IMR-90 (cell line): ENCODE data around the gene UBA7. TPM values are rescaled to one million over a fixed set of nuclear protein-coding genes. Genes with fewer than 3 reads are reported as not detected.

Experiments
- ATAC-seq: fragments of 200-7000 bp; cut with Tn5 transposase; 2 replicates; pipeline ENCODE4 v1.9.1; 2020; ENCODE audit warnings: low read depth, mild to moderate bottlenecking, moderate library complexity
- BruUV-seq: library from RNA; stranded (reverse); fragments of 400-500 nt; replicated peaks from 2 replicates; lab custom pipeline; 2021; lab: Mats Ljungman, UMichigan
- CTCF ChIA-PET: fragments of 300-600 bp; formaldehyde crosslinking; extraction: SDS; loops from one replicate; lab custom pipeline; 2021; ENCODE audit warnings: antibody characterized with exemption; lab: Yijun Ruan, JAX
- POLR2A ChIA-PET: fragments of 300-600 bp; sonication (Branson Sonifier 250); formaldehyde crosslinking; loops from one replicate; lab custom pipeline; 2022; ENCODE audit warnings: antibody characterized with exemption; ENCODE audit not compliant: unreplicated experiment; lab: Charles Lee
- DNase-seq: peaks from one replicate; pipeline ENCODE4 v3.0.0; 2013
- H2AFZ ChIP-seq: replicated peaks from 2 replicates; pipeline ENCODE3; 2013; ENCODE audit warnings: low read length, mild to moderate bottlenecking; ENCODE audit not compliant: poor library complexity
- H2AK5ac ChIP-seq: 2 replicates; pipeline ENCODE4 v1.6.1; 2013; ENCODE audit warnings: low read depth, low read length, inconsistent platforms
- H2AK9ac ChIP-seq: replicated peaks from 2 replicates; pipeline ENCODE3; 2013; ENCODE audit warnings: mild to moderate bottlenecking, low read depth, low read length, moderate library complexity; ENCODE audit not compliant: poor library complexity
- H2BK120ac ChIP-seq: 2 replicates; pipeline ENCODE4 v1.6.1; 2013; ENCODE audit warnings: low read depth, low read length, inconsistent platforms
- H2BK15ac ChIP-seq: 3 replicates; pipeline ENCODE4 v1.6.1; 2013; ENCODE audit warnings: low read depth, low read length, inconsistent platforms
- H2BK20ac ChIP-seq: 2 replicates; pipeline ENCODE4 v1.6.1; 2013; ENCODE audit warnings: low read depth, mild to moderate bottlenecking, inconsistent platforms, low read length, moderate library complexity
- H2BK5ac ChIP-seq: 2 replicates; pipeline ENCODE4 v1.6.1; 2013; ENCODE audit warnings: mild to moderate bottlenecking, low read depth, low read length, inconsistent platforms; ENCODE audit not compliant: poor library complexity, severe bottlenecking
- H3K14ac ChIP-seq: replicated peaks from 2 replicates; pipeline ENCODE4 v1.6.1; 2013; ENCODE audit warnings: low read depth, low read length, inconsistent platforms
- H3K18ac ChIP-seq: 2 replicates; pipeline ENCODE4 v1.6.1; 2013; ENCODE audit warnings: low read depth, low read length, control low read depth
- H3K23ac ChIP-seq: 2 replicates; pipeline ENCODE4 v1.6.1; 2013; ENCODE audit warnings: low read depth, low read length, inconsistent platforms
- H3K27ac ChIP-seq: 2 replicates; pipeline ENCODE4 v1.5.1; 2013; ENCODE audit warnings: mild to moderate bottlenecking, control low read depth, low read length; ENCODE audit not compliant: insufficient read depth
- H3K27me3 ChIP-seq: 2 replicates; pipeline ENCODE4 v1.6.1; 2013; ENCODE audit warnings: low read length; ENCODE audit not compliant: control insufficient read depth, insufficient read depth
- H3K36me3 ChIP-seq: 2 replicates; pipeline ENCODE4 v1.6.1; 2013; ENCODE audit warnings: low read length, mixed read lengths; ENCODE audit not compliant: control insufficient read depth, insufficient read depth
- H3K4ac ChIP-seq: 2 replicates; pipeline ENCODE4 v1.6.1; 2013; ENCODE audit warnings: low read depth, low read length, inconsistent platforms
- H3K4me1 ChIP-seq: 2 replicates; pipeline ENCODE4 v1.6.1; 2013; ENCODE audit warnings: low read length, mixed read lengths; ENCODE audit not compliant: control insufficient read depth, insufficient read depth
- H3K4me2 ChIP-seq: 2 replicates; pipeline ENCODE4 v1.6.1; 2013; ENCODE audit warnings: low read depth, mild to moderate bottlenecking, control low read depth, low read length, moderate library complexity
- H3K4me3 ChIP-seq: 2 replicates; pipeline ENCODE4 v1.5.1; 2013; ENCODE audit warnings: low read depth, mild to moderate bottlenecking, control low read depth, low read length, moderate library complexity; ENCODE audit not compliant: insufficient read depth
- H3K56ac ChIP-seq: 2 replicates; pipeline ENCODE4 v1.6.1; 2013; ENCODE audit warnings: low read length, inconsistent platforms; ENCODE audit not compliant: insufficient read depth; ENCODE audit errors: extremely low read depth
- H3K79me1 ChIP-seq, 2 experiments: 2 replicates each; pipeline ENCODE4 v1.6.1; 2013; ENCODE audit warnings: low read length in 2 of 2, inconsistent platforms in 1 of 2, low read depth in 1 of 2
- H3K9ac ChIP-seq: 2 replicates; pipeline ENCODE4 v1.6.1; 2013; ENCODE audit warnings: low read depth, low read length, control low read depth
- H3K9me1 ChIP-seq: 2 replicates; pipeline ENCODE4 v1.6.1; 2013; ENCODE audit warnings: low read length, inconsistent platforms; ENCODE audit not compliant: insufficient read depth
- H3K9me3 ChIP-seq: 2 replicates; pipeline ENCODE4 v1.6.1; 2013; ENCODE audit warnings: low read length; ENCODE audit not compliant: control insufficient read depth, insufficient read depth
- H4K20me1 ChIP-seq: 2 replicates; pipeline ENCODE4 v1.6.1; 2013; ENCODE audit warnings: low read length, inconsistent platforms; ENCODE audit not compliant: insufficient read depth
- H4K5ac ChIP-seq: 2 replicates; pipeline ENCODE4 v1.6.1; 2013; ENCODE audit warnings: mild to moderate bottlenecking, low read depth, low read length, control low read depth
- H4K8ac ChIP-seq, 2 experiments: 2 replicates each; pipeline ENCODE4 v1.6.1; 2013; ENCODE audit warnings: low read depth in 2 of 2, low read length in 2 of 2, control low read depth in 1 of 2, inconsistent platforms in 1 of 2
- H4K91ac ChIP-seq: 2 replicates; pipeline ENCODE4 v1.6.1; 2013; ENCODE audit warnings: low read depth, low read length, inconsistent platforms; ENCODE audit not compliant: insufficient read depth
- MAZ ChIP-seq: IDR thresholded peaks from 2 replicates; pipeline ENCODE4 v1.6.1; 2012; ENCODE audit warnings: low read depth, mild to moderate bottlenecking, low read length, improper control_type of control experiment, moderate library complexity, borderline replicate concordance
- NFE2L2 ChIP-seq: fragments of 150-350 bp; IDR thresholded peaks from 2 replicates; pipeline ENCODE4 v1.6.1; 2016; ENCODE audit warnings: low read depth, mild to moderate bottlenecking, low read length
- RAD21 ChIP-seq: IDR thresholded peaks from 2 replicates; pipeline ENCODE4 v1.6.1; 2012; ENCODE audit warnings: low read length, improper control_type of control experiment
- SMC3 ChIP-seq: fragments of 150-350 bp; IDR thresholded peaks from 2 replicates; pipeline ENCODE4 v1.6.1; 2016; ENCODE audit warnings: low read depth, mild to moderate bottlenecking, antibody characterized with exemption, low read length, moderate library complexity
- WGBS, 2 experiments: methylation state at CpG; one replicate each; pipeline versions ENCODE4 v1.1.5 to v1.1.7; 2013; ENCODE audit warnings: missing lambda C conversion rate in 2 of 2; ENCODE audit not compliant: insufficient read length in 1 of 2; ENCODE audit errors: extremely low coverage in 2 of 2; 5-methylcytosine and 5-hydroxymethylcytosine counted together
- dilution Hi-C: fragments of 300-500 bp; cut with HindIII; formaldehyde crosslinking; loops from one replicate; pipeline ENCODE4 v1.14.3; 2018; ENCODE audit warnings: low sequenced_read_pairs; ENCODE audit not compliant: unreplicated experiment
- in situ Hi-C: fragments of 300-500 bp; cut with MboI; formaldehyde crosslinking; loops from 3 replicates; pipeline ENCODE4 v1.14.3; 2019; ENCODE audit warnings: low sequenced_read_pairs, inconsistent platforms, mixed read lengths
- intact Hi-C: fragments of 100-400 bp; cut with micrococcal nuclease; formaldehyde crosslinking; loops from 2 replicates; pipeline ENCODE4 v1.10.0; 2022
- polyA plus RNA-seq, 3 experiments: library from polyadenylated mRNA; depleted of rRNA; stranded (reverse); fragments of >200 nt; gene quantifications; 2 replicates each; pipeline ENCODE4 v1.2.3, GENCODE V29; 2012; ENCODE audit warnings: low replicate concordance in 1 of 3
- total RNA-seq: library from RNA; depleted of rRNA; stranded (reverse); fragments of >200 nt; gene quantifications from 2 replicates; pipeline ENCODE4 v1.2.3, GENCODE V29; 2012
- TF ChIP-seq, protein P1 (sequence below): conservative IDR thresholded peaks from 2 replicates; pipeline ENCODE4 v1.5.1; 2012; ENCODE audit warnings: mild to moderate bottlenecking, low read depth, low read length, improper control_type of control experiment
- TF ChIP-seq, protein P2 (sequence below): fragments of 150-350 bp; IDR thresholded peaks from 2 replicates; pipeline ENCODE4 v1.6.1; 2017; ENCODE audit warnings: mild to moderate bottlenecking, antibody characterized with exemption, low read length, low read depth

The UBA7 gene
- total and polyA plus RNA-seq, 2 of the 4 experiments (the other 2 are of a cell fraction) = 18.6 to 57.8 TPM

DNA sequence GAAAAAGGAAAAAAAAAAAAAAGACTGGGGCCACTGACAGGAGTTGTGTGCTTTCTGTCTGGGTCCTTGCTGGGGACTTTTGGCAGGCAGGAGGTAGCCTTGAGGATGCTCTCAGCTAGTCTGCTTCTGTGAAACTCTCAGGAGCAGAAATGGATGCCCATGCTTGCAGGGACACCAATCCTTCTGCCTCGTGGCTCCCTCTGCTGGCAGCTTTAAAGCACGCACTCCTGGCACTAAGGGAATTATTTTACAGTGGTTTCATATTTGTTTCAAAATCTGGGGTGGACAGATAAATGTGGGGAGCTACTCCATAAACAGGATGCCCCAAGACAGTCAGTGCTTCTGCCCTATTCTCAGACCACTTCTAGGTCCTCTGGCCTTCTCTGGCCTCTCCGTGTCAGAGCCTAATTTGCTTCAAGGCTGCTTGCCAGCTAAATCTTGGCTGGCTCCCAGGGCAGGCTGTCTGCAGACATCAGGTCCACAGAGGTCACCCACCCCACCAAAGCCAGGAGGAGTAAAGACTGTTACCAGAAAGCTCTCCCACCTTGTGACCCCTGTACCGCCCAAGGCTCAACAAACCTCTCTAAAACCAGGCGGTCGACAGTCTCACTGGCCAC lies 25.5 kb upstream of the UBA7 start:
- peak overlapping the region in 1 of 2 experiments; percentile 57; a peak in 1 of 4 replicates for H4K8ac ChIP-seq
- ATAC-seq (peak; percentile 96), DNase-seq (peak; percentile 74)
- H2BK15ac ChIP-seq = no peak overlapping the region
- WGBS, 2 experiments = 0% methylated on average over 1 of the region's 6 CpGs; no CpG with 5 or more reads in 1 of the 2 experiments
- peak; percentile 89 for TF ChIP-seq RAD21
- TF ChIP-seq, protein P1, sequence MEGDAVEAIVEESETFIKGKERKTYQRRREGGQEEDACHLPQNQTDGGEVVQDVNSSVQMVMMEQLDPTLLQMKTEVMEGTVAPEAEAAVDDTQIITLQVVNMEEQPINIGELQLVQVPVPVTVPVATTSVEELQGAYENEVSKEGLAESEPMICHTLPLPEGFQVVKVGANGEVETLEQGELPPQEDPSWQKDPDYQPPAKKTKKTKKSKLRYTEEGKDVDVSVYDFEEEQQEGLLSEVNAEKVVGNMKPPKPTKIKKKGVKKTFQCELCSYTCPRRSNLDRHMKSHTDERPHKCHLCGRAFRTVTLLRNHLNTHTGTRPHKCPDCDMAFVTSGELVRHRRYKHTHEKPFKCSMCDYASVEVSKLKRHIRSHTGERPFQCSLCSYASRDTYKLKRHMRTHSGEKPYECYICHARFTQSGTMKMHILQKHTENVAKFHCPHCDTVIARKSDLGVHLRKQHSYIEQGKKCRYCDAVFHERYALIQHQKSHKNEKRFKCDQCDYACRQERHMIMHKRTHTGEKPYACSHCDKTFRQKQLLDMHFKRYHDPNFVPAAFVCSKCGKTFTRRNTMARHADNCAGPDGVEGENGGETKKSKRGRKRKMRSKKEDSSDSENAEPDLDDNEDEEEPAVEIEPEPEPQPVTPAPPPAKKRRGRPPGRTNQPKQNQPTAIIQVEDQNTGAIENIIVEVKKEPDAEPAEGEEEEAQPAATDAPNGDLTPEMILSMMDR = peak; percentile 94
- peak; percentile 97 for TF ChIP-seq SMC3
- TF ChIP-seq NFE2L2 = no peak
- TF ChIP-seq, protein P2, sequence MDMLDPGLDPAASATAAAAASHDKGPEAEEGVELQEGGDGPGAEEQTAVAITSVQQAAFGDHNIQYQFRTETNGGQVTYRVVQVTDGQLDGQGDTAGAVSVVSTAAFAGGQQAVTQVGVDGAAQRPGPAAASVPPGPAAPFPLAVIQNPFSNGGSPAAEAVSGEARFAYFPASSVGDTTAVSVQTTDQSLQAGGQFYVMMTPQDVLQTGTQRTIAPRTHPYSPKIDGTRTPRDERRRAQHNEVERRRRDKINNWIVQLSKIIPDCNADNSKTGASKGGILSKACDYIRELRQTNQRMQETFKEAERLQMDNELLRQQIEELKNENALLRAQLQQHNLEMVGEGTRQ = no peak
- TF ChIP-seq MAZ = no peak
- H2AK9ac ChIP-seq = peak overlapping the region; percentile 84
- peak overlapping the region; percentile 58 for H2AFZ ChIP-seq
- H3K9ac ChIP-seq = no peak overlapping the region
- no peak overlapping the region for H3K23ac ChIP-seq
- H4K5ac ChIP-seq = no peak overlapping the region
- H3K36me3 ChIP-seq = peaks cover 3% of the 10 kb centered on the region; the same call in 1 of the 2 replicates
- in situ Hi-C loops = no loop called here
- no peak overlapping the region for H2AK5ac ChIP-seq
- ChIA-PET CTCF (interaction anchor here (0.6 to 4.4 kb wide), 15 partner anchors 8 to 299 kb away, joined by 3 to 33 read pairs (median 4); partner anchors contain the start of genes AMIGO3 and INKA1), POLR2A (interaction anchor here (0.9 kb wide), 1 partner anchor 34 kb away, joined by 3 read pairs; no protein-coding TSS in a partner anchor)
- no peaks in the 10 kb centered on the region for H3K9me3 ChIP-seq
- peaks cover 3% of the 10 kb centered on the region; the same call in 1 of the 2 replicates for H3K9me1 ChIP-seq
- H3K79me1 ChIP-seq = no peaks in the 10 kb centered on the region
- intact Hi-C loops = loop anchor here (1.0 kb wide), 3 partner anchors 37 to 136 kb away; partner anchors contain the start of gene AMIGO3
- no peak overlapping the region for H2BK20ac ChIP-seq
- H3K27me3 ChIP-seq = no peaks in the 10 kb centered on the region
- H3K4me2 ChIP-seq = no peak overlapping the region
- no peak overlapping the region for H3K56ac ChIP-seq
- dilution Hi-C loops = no loop called here
- no peaks in the 10 kb centered on the region; the same call in 1 of the 2 replicates for H3K4me1 ChIP-seq
- H3K4me3 ChIP-seq = no peak overlapping the region
- H3K4ac ChIP-seq = no peak overlapping the region
- BruUV-seq = no TSS peak
- no peak overlapping the region for H2BK5ac ChIP-seq
- no peak overlapping the region for H4K91ac ChIP-seq
- no peak overlapping the region for H3K14ac ChIP-seq
- no peak overlapping the region for H3K18ac ChIP-seq
- H2BK120ac ChIP-seq = no peak overlapping the region
- H4K20me1 ChIP-seq = no peaks in the 10 kb centered on the region
- no peak overlapping the region for H3K27ac ChIP-seq
